ENCODE measurements around the gene DOK6.

Gene DOK6

DNA sequence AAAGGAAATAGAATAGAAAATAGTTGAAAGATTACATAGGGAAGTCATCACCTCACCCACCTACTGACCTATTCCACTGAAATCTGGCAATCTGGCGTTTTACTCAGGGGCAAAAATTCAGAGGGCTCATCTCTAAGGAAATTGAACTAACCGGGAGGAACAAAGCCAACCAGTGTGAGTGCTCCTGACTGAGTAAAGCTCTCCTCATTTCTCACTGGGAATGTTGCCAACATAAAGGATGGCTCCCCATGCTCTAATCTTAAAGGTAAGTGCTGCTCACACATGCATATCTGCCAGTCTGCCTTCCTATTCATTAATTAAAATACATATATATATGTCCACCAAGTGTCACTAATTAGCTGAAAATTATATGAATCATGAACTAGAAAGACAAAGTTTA is 13.5 kb upstream of the DOK6 start:
- no peaks in the 10 kb centered on the region for H3K9me3 ChIP-seq (ENCODE audit: control insufficient read depth, low read length)
- 30 to 82% methylated on average over 2 of the region's 2 CpGs for WGBS, 2 experiments (ENCODE audit: insufficient coverage in 2 of 2)

DNA sequence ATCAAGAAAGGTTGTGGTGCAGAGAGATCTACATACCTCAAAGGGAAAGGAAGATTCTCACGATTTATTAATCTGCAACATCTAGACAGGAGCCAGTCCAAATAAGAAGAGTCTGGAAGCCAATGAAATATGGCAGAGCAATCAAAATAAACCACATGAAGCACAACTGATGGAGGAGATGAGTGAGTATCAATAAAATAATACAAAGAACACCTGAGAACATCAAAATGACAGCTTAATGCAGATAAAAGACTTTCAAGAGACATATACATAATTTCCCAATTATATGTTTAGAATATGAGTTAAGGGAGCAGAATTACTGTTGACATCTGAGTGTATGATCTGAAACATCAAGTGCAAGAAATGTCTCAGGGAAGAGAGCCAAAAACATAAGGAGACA is 12.5 kb upstream of the DOK6 start:
- Histone ChIP-seq H3K36me3 (ENCODE audit: control insufficient read depth, insufficient read depth, low read length) (no peaks in the 10 kb centered on the region), H3K4me3 (ENCODE audit: extremely low read depth, insufficient read depth, low read length, poor library complexity, severe bottlenecking) (no peak overlapping the region), H3K27ac (ENCODE audit: low read depth, low read length, severe bottlenecking) (no peak overlapping the region), H3K4me1 (ENCODE audit: control insufficient read depth, insufficient read depth, low read length, poor library complexity, severe bottlenecking) (no peaks in the 10 kb centered on the region), H3K9me3 (ENCODE audit: control insufficient read depth, low read length) (no peaks in the 10 kb centered on the region)
- no CpG with 5 or more reads among the region's 1 CpG for WGBS, 2 experiments (ENCODE audit: insufficient coverage in 2 of 2)

More for the DNA sequence above, 13.5 kb upstream of the DOK6 start:
- Histone ChIP-seq H3K4me3 (ENCODE audit: extremely low read depth, insufficient read depth, low read length, poor library complexity, severe bottlenecking) (no peak overlapping the region), H3K36me3 (ENCODE audit: control insufficient read depth, insufficient read depth, low read length) (no peaks in the 10 kb centered on the region), H3K27ac (ENCODE audit: low read depth, low read length, severe bottlenecking) (no peak overlapping the region), H3K4me1 (ENCODE audit: control insufficient read depth, insufficient read depth, low read length, poor library complexity, severe bottlenecking) (no peaks in the 10 kb centered on the region)

DNA sequence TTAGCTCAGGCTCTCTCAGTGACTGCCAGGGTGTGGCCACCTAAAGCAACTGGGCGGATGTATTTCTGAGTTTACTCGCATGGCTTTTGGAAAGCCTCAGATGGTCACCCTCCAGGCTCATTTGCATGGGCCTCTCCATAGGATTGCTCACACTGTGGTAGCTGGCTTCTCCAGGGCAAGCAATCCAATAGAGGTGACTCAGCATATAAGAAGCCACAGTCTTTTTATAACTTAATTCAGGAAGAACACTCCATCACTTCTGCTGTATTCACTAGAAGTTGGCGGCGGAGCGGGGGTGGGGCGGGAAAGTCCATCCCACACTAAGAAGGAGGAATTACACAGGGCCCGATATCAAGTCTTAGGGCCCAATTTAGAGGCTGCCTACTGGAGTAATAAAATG is 3.6 kb upstream of the DOK6 start:
- Histone ChIP-seq H3K4me3 (ENCODE audit: extremely low read depth, insufficient read depth, low read length, poor library complexity, severe bottlenecking) (no peak overlapping the region), H3K9me3 (ENCODE audit: control insufficient read depth, low read length) (no peaks in the 10 kb centered on the region), H3K36me3 (ENCODE audit: control insufficient read depth, insufficient read depth, low read length) (no peaks in the 10 kb centered on the region), H3K4me1 (ENCODE audit: control insufficient read depth, insufficient read depth, low read length, poor library complexity, severe bottlenecking) (no peaks in the 10 kb centered on the region), H3K27ac (ENCODE audit: low read depth, low read length, severe bottlenecking) (no peak overlapping the region)
- 87 to 95% methylated on average over 2 to 5 of the region's 7 CpGs for WGBS, 2 experiments (ENCODE audit: insufficient coverage in 2 of 2)

DNA sequence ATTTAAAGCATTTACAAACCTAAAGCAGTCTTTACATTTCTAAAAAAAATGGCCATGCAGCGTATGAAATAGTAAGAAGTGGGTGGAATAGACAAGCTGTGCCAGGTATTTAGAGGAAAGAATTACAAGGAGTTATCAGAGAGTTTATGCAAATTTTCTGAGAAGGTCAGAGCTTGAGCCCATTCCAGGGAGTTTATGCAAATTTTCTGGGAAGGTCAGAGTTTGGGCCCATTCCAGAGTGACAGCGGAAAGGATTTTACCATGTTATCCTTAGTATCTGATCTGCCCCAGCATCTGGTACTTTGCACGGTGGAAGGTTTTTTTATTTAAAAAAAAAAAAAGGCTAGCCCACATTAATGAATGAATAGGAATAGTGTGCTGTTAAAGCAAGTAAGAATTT is 1.4 kb upstream of the DOK6 start:
- WGBS, 2 experiments (ENCODE audit: insufficient coverage in 2 of 2), result 21 to 52% methylated on average over 2 of the region's 3 CpGs
- Histone ChIP-seq H3K27ac (ENCODE audit: low read depth, low read length, severe bottlenecking) (no peak overlapping the region), H3K4me1 (ENCODE audit: control insufficient read depth, insufficient read depth, low read length, poor library complexity, severe bottlenecking) (no peaks in the 10 kb centered on the region), H3K4me3 (ENCODE audit: extremely low read depth, insufficient read depth, low read length, poor library complexity, severe bottlenecking) (no peak overlapping the region), H3K36me3 (ENCODE audit: control insufficient read depth, insufficient read depth, low read length) (no peaks in the 10 kb centered on the region), H3K9me3 (ENCODE audit: control insufficient read depth, low read length) (no peaks in the 10 kb centered on the region)

DNA sequence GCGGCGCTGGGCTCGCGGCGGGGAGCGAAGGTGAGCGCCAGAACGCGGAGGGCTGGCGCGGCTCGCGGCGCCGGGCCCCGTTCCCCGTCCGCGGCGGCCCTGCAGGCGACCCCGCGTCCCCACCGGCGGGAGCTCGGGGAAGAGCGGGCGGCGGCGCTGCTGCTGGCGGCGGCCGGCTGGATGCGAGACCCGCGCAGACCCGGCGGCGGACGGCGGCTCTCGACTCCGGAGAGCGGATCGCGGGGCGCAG is 213 bp downstream of the DOK6 start:
- Histone ChIP-seq H3K4me3 (ENCODE audit: extremely low read depth, insufficient read depth, low read length, poor library complexity, severe bottlenecking) (peak overlapping the region; percentile 57), H3K9me3 (ENCODE audit: control insufficient read depth, low read length) (no peaks in the 10 kb centered on the region), H3K27ac (ENCODE audit: low read depth, low read length, severe bottlenecking) (no peak overlapping the region), H3K4me1 (ENCODE audit: control insufficient read depth, insufficient read depth, low read length, poor library complexity, severe bottlenecking) (no peaks in the 10 kb centered on the region), H3K36me3 (ENCODE audit: control insufficient read depth, insufficient read depth, low read length) (no peaks in the 10 kb centered on the region)
- 0% methylated on average over 33 to 38 of the region's 47 CpGs for WGBS, 2 experiments (ENCODE audit: insufficient coverage in 2 of 2)

DNA sequence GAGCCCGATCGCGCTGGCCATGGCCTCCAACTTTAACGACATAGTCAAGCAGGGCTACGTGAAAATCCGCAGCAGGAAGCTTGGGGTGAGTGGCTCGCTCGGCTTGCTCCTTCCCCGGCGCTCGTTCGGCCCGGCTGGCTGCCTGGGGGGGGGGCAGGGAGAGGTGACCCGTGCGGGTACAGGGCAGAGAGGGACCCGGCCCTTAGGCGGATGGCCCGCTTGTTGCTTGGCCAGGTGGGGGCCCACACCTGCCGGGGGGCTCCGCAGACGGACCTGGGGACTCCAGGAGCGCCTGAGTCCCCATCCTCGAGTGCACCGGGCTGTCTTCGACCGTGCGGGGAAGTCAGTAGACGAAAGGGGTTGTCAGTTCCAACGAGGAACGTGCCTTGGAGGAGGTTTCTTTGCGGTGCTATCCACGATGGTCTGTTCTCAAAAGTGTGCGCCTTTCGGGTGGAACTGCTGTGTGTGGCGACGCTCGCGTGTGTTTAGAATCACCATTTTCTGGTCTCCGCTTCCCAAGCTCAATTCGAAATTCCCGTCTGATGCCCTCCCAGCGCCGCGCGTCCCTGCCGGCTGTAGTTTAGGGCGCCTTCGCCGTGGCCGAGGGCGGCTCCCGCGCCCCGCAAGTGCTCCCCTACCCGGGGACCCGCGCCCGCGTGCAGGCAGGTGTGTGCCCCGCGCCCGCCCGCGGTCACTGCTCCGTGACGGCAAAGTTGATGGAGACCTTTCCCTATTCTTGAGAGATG is 711 bp downstream of the DOK6 start:
- Histone ChIP-seq H3K36me3 (ENCODE audit: control insufficient read depth, insufficient read depth, low read length) (no peaks in the 10 kb centered on the region), H3K4me1 (ENCODE audit: control insufficient read depth, insufficient read depth, low read length, poor library complexity, severe bottlenecking) (no peaks in the 10 kb centered on the region), H3K27ac (ENCODE audit: low read depth, low read length, severe bottlenecking) (no peak overlapping the region), H3K9me3 (ENCODE audit: control insufficient read depth, low read length) (no peaks in the 10 kb centered on the region), H3K4me3 (ENCODE audit: extremely low read depth, insufficient read depth, low read length, poor library complexity, severe bottlenecking) (peak overlapping the region; percentile 57)
- 0 to 1% methylated on average over 49 to 60 of the region's 66 CpGs for WGBS, 2 experiments (ENCODE audit: insufficient coverage in 2 of 2)

DNA sequence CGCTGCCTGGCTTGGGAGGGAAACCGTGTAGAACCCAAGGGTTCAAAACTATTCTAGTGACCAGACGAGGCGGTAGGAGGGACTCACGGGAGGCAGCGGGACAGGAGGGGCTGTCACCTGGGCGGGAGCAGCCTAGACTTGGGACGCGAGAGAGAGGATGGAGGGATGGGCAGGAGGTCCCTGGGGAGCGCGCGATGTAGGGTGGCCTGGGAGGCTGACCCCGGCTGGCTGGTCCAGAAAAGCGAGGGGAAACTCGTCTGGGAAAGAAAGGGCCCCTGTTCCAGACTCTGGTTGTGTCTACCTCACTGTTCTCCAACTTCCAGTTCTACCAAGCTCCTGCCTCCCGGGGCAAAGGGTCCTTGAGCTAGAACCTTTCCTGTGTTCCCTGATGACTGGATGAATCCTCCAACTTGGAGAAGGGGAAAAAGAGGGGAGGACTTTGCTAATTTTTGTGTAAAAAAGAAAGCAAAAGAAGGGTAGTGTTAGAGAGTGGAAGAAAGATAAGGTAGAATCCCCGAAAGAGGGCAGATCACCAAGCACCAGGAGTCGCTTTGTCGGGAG is 1.4 kb downstream of the DOK6 start:
- 6 to 7% methylated on average over 15 to 16 of the region's 19 CpGs for WGBS, 2 experiments (ENCODE audit: insufficient coverage in 2 of 2)
- Histone ChIP-seq H3K27ac (ENCODE audit: low read depth, low read length, severe bottlenecking) (no peak overlapping the region), H3K4me3 (ENCODE audit: extremely low read depth, insufficient read depth, low read length, poor library complexity, severe bottlenecking) (peak overlapping the region; percentile 57), H3K4me1 (ENCODE audit: control insufficient read depth, insufficient read depth, low read length, poor library complexity, severe bottlenecking) (no peaks in the 10 kb centered on the region), H3K36me3 (ENCODE audit: control insufficient read depth, insufficient read depth, low read length) (no peaks in the 10 kb centered on the region), H3K9me3 (ENCODE audit: control insufficient read depth, low read length) (no peaks in the 10 kb centered on the region)

DNA sequence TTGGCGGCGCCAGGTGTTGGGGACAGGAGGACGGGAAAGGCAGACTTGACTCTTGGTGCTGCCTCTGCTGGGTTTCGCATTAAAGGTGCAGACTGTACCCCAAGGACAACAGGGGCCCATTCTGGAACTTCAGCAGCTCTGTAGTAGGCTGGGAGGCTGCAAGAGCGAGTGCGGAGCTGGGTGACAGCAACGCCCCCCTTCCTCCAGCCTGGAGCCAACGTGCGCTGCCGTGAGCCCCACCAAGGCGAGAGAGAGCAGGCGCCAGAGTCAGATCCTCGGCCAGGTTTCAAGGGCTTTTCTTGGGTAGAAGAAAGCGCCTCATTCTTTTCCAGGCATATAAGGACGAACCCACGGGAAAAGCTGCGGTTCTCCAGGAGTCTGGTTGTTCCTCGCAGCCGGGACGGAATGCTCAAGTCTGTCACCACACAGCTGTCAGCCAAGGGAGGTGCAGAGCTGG is 1.9 kb downstream of the DOK6 start:
- peak overlapping the region; percentile 57 for H3K4me3 ChIP-seq (ENCODE audit: extremely low read depth, insufficient read depth, low read length, poor library complexity, severe bottlenecking)
- WGBS, 2 experiments (ENCODE audit: insufficient coverage in 2 of 2), result 13% methylated on average over 14 to 15 of the region's 20 CpGs

DNA sequence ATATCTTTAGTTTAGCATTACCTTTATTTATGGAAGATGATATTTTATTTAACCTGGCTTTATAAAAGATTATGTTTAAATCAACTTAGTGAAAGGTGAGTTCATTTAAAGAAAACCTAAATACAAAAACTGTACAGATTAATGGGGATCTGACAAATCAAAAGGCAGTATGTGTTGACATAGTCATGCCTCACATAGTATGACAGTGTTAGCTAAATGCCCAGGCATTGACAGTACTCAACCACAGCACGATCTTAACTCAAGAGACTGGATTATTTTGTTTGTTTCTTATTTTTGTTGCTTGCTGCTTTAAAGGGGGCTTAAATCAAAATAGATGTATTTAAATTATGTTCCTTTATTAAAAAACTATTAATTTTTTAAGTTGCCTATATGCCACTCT is 7.8 kb downstream of the DOK6 start:
- H3K4me3 ChIP-seq (ENCODE audit: extremely low read depth, insufficient read depth, low read length, poor library complexity, severe bottlenecking), result no peak overlapping the region
- no peaks in the 10 kb centered on the region for H3K4me1 ChIP-seq (ENCODE audit: control insufficient read depth, insufficient read depth, low read length, poor library complexity, severe bottlenecking)
- H3K36me3 ChIP-seq (ENCODE audit: control insufficient read depth, insufficient read depth, low read length), result no peaks in the 10 kb centered on the region
- H3K9me3 ChIP-seq (ENCODE audit: control insufficient read depth, low read length), result no peaks in the 10 kb centered on the region
- WGBS, 2 experiments (ENCODE audit: insufficient coverage in 2 of 2), result 80% methylated on average over 1 of the region's 1 CpG; no CpG with 5 or more reads in 1 of the 2 experiments
- H3K27ac ChIP-seq (ENCODE audit: low read depth, low read length, severe bottlenecking), result no peak overlapping the region

More for the DNA sequence above, 1.9 kb downstream of the DOK6 start:
- no peaks in the 10 kb centered on the region for H3K9me3 ChIP-seq (ENCODE audit: control insufficient read depth, low read length)
- no peaks in the 10 kb centered on the region for H3K4me1 ChIP-seq (ENCODE audit: control insufficient read depth, insufficient read depth, low read length, poor library complexity, severe bottlenecking)
- H3K36me3 ChIP-seq (ENCODE audit: control insufficient read depth, insufficient read depth, low read length), result no peaks in the 10 kb centered on the region
- H3K27ac ChIP-seq (ENCODE audit: low read depth, low read length, severe bottlenecking), result no peak overlapping the region

DNA sequence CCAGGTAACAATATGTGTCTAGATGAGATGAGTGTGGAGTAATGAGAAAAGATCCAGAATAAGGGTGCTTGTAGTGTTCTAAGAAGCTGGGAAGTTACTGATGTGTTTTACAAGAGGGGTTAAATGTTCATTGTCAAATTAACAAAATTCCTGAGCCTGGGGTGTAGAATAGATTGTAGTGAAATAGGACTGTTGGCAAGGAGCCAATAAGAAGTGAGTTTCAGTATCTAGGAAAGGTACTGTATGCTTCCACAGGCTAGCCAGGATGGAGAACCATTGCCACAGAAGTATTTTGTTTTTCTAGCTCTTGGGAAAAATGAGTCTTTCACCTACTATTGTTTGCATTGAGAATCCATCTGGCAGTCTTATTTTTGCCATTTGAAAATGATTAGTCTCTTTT is 10.5 kb downstream of the DOK6 start:
- Histone ChIP-seq H3K9me3 (ENCODE audit: control insufficient read depth, low read length) (no peaks in the 10 kb centered on the region), H3K36me3 (ENCODE audit: control insufficient read depth, insufficient read depth, low read length) (no peaks in the 10 kb centered on the region), H3K4me1 (ENCODE audit: control insufficient read depth, insufficient read depth, low read length, poor library complexity, severe bottlenecking) (no peaks in the 10 kb centered on the region), H3K27ac (ENCODE audit: low read depth, low read length, severe bottlenecking) (no peak overlapping the region), H3K4me3 (ENCODE audit: extremely low read depth, insufficient read depth, low read length, poor library complexity, severe bottlenecking) (no peak overlapping the region)

DNA sequence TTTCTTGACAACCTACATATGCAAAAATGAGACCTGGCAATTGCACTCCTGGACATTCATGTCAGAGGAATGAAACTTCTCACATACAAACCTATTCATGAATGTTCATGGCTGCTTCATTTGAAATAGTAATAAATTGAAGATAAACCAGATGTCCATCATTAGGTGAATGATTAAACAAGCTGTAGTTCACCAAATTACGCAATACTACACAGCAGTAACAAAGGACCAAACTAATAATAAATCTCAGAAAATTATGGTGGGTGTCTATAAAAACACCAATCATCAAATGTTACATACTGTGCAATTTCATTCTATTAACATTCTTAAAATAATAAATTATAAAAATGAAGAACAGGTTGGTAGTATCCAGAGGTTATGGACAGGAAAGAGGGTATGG is 13.5 kb downstream of the DOK6 start:
- Histone ChIP-seq H3K4me3 (ENCODE audit: extremely low read depth, insufficient read depth, low read length, poor library complexity, severe bottlenecking) (no peak overlapping the region), H3K4me1 (ENCODE audit: control insufficient read depth, insufficient read depth, low read length, poor library complexity, severe bottlenecking) (no peaks in the 10 kb centered on the region), H3K27ac (ENCODE audit: low read depth, low read length, severe bottlenecking) (no peak overlapping the region), H3K9me3 (ENCODE audit: control insufficient read depth, low read length) (no peaks in the 10 kb centered on the region), H3K36me3 (ENCODE audit: control insufficient read depth, insufficient read depth, low read length) (no peaks in the 10 kb centered on the region)
- WGBS, 2 experiments (ENCODE audit: insufficient coverage in 2 of 2), result no CpG with 5 or more reads among the region's 1 CpG

All from mesodermal cell (in vitro differentiated cells).